Measurements from ENCODE around the gene ASB15. TPM values are rescaled to one million over a fixed set of nuclear protein-coding genes. Genes with fewer than 3 reads are reported as not detected.

Gene ASB15
- total RNA-seq, 1 donor from 2014 or later = not detected

DNA sequence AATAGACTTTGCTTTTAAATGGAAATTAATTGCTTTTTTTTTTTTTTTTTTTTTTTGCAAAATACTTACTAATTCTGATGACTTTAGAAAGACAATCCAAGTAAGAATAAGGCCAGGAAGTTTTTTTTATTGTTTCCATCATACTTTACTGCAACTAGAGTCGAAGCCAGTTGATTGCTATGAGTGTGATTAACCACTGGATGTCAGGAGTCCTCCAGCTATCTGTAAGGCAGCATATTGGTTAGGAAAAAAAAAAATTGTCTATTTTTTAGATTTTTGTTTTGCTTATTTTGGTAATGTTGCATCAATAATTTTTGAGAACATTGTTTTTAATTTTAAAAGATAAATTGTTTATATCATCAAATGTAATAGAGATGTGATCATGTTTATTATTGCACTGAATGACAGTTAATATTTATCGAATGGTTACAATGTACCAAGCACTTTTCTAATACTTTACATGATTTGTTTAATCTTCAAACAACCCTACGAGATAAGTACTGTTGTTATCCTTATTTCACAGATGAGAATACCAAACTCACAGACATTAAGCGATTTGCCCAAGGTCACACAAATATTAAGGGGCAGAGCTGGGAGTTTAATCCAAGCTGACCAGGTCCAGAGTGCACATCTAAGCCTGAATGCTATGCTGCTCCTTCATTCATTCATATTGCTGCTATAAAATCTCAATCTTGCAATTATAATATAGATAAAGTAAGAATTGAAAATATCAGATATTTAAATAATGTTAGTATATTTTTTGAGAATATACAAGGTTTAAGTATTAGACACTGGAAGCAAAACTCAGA lies 34.1 kb downstream of the ASB15 start:
- no peak for DNase-seq (ENCODE audit: low spot score)

GRCh38 chr7:123637203-123637602 lies 35.6 kb downstream of the ASB15 start:
- DNase-seq (ENCODE audit: low spot score) = no peak

DNA sequence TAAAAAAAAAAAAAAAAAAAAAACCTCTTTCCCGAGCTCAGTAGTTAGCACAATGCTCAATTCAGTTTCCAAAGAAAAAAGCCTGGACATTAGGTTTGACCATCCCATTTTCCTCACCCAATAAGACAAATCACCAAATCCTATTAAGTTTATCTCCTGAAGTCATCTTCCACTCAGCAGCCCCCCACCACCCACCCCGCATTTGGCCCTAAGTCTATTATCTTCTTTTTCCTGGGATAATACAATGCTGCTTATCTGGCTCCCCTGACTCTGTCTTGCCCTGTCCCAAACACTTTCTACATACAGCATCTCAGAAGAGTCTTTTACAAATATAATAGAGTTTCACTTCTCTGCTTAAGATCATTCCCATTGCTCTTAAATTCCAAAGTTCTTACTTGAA lies 36.3 kb downstream of the ASB15 start:
- no peak for DNase-seq (ENCODE audit: low spot score)

GRCh38 chr7:123639631-123640030 lies 38.0 kb downstream of the ASB15 start:
- no peak for DNase-seq (ENCODE audit: low spot score)

DNA sequence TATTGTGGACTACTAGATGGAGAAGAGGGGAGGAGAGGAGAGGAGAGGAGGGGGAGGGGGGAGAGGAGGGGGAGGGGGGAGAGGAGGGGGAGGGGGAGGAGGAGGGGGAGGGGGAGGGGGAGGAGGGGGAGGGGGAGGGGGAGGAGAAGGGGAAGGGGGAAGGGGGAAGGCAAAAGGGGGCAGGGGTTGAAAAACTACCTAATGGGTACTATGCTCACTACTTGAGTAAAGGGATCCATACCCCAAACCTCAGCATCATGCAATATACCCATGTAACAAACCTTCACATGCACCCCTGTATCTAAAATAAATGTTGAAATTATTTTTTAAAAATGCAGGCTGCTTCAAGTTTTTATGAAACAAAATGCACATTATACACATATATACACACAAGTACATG lies 39.0 kb downstream of the ASB15 start:
- DNase-seq (ENCODE audit: low spot score) = no peak

DNA sequence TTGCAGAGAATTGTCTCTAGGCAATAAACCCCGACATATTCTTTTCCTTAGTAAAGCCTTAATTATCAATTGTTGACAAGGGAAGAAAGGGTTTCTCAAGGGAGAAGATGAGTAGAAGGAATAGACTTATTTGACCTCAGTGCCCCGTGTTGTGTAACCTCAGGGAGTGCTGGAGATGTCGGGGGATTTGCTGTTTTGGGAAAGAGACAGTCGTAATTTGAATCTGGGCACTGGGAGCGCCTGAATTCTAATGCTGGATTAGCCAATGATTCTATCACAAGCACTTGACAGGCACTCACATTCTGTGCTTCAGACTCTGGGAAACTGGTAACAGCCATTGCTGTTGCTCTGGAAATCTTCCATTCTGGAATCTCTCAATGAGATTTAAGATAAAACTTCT lies 40.3 kb downstream of the ASB15 start:
- no peak for DNase-seq (ENCODE audit: low spot score)

- DNase-seq (ENCODE audit: low spot score) = no peak
Measured at GRCh38 chr7:123643495-123644441, 42.1 kb downstream of the ASB15 start.

DNA sequence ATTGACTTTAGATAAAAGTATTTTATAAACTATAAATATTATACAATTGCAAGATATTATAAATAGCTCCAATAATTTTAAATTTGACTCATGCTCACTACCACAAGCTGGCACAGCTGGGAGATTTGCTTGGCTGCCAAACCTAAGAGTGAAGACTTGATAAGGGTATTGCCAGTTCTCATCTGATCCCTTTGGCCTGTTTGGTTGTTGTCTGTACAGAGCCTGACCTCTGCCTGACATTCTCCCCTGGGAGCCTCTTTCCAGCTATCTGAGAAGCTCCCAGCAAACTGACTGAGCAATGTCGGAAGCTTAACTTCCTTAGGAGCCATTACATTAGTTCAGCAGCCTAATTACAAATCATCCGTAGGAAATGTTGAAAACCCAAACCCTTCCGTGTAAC lies 43.9 kb downstream of the ASB15 start:
- no peak for DNase-seq (ENCODE audit: low spot score)

DNA sequence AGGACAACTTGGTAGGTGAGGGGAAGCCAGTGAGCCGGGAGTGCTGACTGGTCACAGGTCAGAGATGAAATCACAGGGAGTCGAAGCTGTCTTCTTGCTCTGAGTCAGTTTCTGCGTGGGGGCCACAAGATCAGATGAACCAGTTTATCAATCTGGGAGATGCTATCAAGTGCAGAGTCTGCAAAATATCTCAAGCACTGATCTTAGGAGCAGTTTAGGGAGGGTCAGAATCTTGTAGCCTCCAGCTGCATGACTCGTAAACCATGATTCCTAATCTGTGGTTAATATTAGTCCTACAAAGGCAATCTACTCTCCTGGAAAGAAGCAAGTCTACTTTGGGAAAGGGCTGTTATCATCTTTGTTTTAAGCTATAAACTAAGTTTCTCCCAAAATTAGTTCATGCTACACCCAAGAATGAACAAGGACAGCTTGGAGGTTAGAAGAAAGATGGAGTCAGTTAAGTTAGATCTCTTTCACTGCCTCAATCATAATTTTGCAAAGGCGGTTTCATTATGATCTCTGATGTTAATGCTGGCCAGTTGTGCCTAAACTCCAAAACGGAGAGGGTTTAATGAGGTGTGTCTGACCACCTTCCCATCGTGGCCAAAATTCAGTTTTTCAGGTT lies 45.6 kb downstream of the ASB15 start:
- no peak for DNase-seq (ENCODE audit: low spot score)

- DNase-seq (ENCODE audit: low spot score) = no peak
Measured at GRCh38 chr7:123649964-123650363, 48.3 kb downstream of the ASB15 start.

GRCh38 chr7:123650595-123650994 lies 49.0 kb downstream of the ASB15 start:
- no peak for DNase-seq (ENCODE audit: low spot score)

GRCh38 chr7:123652406-123652805 lies 50.8 kb downstream of the ASB15 start:
- no peak for DNase-seq (ENCODE audit: low spot score)

DNA sequence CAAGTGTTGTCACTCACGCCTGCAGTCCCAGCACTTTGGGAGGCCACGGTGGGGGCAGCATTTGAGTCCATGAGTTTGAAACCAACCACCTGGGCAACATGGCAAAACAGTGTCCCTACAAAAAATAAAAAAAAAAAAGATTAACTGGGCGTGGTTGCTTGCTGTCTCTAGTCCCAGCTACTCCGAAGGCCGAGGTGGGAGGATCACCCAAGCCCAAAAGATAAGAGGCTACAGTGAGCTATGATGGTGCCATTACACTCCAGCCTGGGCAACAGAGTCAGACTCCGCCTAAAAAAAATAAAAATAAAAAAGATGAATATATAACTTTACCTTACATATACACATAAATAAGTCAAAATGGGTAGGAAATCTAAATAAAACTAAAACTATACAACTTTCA lies 51.5 kb downstream of the ASB15 start:
- no peak for DNase-seq (ENCODE audit: low spot score)

DNA sequence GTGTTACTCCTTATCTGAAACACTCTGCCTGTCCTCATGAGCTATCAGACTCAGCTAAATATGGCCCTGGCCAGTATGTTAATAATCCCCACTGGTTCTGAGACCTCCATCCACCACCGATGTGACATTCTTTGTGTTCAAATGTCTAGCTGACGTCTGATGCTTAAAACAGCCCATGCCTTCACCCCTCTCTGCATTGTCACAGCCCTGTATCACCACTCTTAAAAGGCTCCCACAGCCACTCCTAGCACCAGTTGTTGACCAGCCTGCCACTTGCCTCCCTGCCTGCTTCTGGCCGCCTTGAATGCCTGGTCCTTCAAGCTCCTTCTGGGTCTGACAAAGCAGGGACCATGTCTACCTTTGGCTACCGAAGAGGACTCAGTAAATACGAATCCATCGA lies 54.0 kb downstream of the ASB15 start, which contains the start of gene LMOD2:
TSS of gene LMOD2 (plus strand) at position 253 of the 400 bp plus-strand sequence. CDS start at position 351, 98 bp downstream.
- no peak for DNase-seq (ENCODE audit: low spot score)

GRCh38 chr7:123656544-123657303 lies 55.1 kb downstream of the ASB15 start:
- no peak for DNase-seq (ENCODE audit: low spot score)

DNA sequence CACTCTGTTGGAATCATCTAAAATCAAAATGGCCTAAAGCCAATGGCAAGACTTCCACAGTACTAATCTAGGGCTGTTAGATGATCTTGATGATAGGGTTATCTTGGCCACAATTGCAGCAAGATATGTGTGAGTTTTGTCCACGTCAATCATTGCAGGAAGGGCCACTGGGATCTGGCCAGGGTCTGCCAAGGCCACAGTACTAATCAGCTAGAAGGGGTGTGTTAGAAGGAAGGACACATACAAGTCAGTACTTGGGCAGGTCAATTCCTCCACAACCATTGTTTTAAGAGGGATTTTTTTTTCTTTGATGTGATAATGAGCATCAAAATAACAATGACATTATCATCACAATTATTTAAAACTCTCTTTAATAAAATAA lies 55.7 kb downstream of the ASB15 start:
- no peak for DNase-seq (ENCODE audit: low spot score)

- no peak for DNase-seq (ENCODE audit: low spot score)
Measured at GRCh38 chr7:123658023-123658422, 56.4 kb downstream of the ASB15 start.

- DNase-seq (ENCODE audit: low spot score) = no peak
Measured at GRCh38 chr7:123660514-123661354, 59.1 kb downstream of the ASB15 start.

DNA sequence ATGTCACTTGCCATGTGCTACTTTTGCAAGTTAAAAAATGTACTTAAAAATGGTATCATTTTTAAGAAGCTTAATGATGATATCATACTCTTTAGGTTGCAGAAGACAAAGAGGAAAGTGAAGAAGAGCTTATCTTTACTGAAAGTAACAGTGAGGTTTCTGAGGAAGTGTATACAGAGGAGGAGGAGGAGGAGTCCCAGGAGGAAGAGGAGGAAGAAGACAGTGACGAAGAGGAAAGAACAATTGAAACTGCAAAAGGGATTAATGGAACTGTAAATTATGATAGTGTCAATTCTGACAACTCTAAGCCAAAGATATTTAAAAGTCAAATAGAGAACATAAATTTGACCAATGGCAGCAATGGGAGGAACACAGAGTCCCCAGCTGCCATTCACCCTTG lies 60.1 kb downstream of the ASB15 start:
- no peak for DNase-seq (ENCODE audit: low spot score)

DNA sequence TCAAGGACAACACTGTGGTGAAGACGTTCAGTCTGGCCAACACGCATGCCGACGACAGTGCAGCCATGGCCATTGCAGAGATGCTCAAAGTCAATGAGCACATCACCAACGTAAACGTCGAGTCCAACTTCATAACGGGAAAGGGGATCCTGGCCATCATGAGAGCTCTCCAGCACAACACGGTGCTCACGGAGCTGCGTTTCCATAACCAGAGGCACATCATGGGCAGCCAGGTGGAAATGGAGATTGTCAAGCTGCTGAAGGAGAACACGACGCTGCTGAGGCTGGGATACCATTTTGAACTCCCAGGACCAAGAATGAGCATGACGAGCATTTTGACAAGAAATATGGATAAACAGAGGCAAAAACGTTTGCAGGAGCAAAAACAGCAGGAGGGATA lies 60.7 kb downstream of the ASB15 start:
- DNase-seq (ENCODE audit: low spot score) = no peak

Measured in mesenteric fat pad (tissue), 1 donor.